Measurements from ENCODE around the gene RHO.

GRCh38 chr3:129534428-129535027 lies 6.1 kb downstream of the RHO start:
- TF ChIP-seq CTCF (IDR thresholded peaks at IDR 0.05): no peak
- no peak for TF ChIP-seq POLR2A (IDR thresholded peaks at IDR 0.05)

All from prostate gland (tissue), 2 donors.